Endometrium (tissue), 2 donors: ENCODE data around the gene CES3.
"Not testable (repeated sequence)": the region's sequence is repeated elsewhere in the genome, so short reads cannot be mapped to it uniquely, and the experiment has no call there.

Experiments
- FAIRE-seq: peaks from 2 replicates; lab custom pipeline; 2012; peaks lifted over from hg19 to GRCh38; lab: Jason Lieb, UNC
- donor health status: control.
- donor health status: control.

The CES3 gene

GRCh38 chr16:66945939-66946338 lies 15.1 kb upstream of the CES3 start:
- FAIRE-seq = no peak

DNA sequence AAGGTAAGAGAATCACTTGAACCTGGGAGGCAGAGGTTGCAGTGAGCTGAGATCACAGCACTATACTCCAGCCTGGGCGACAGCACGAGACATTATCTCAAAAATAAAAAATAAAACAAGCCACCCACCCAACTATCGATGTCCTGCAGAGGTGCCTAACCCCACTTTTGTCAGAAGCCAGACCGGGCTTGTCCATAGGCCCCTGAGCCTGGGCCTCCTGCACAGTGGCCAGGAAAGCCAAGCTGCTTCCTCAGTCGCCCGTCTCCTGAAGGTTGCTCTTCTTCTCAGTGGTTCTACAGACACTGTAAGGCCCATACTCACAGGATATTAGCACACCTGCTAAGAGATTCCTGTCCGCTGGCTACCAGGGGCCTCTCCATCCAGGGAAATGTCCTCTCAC lies 14.5 kb upstream of the CES3 start:
- FAIRE-seq = no peak

- FAIRE-seq = no peak
Measured at GRCh38 chr16:66946974-66947301, 14.1 kb upstream of the CES3 start.

GRCh38 chr16:66947302-66948065 lies 13.6 kb upstream of the CES3 start:
- peak; percentile 80 for FAIRE-seq

DNA sequence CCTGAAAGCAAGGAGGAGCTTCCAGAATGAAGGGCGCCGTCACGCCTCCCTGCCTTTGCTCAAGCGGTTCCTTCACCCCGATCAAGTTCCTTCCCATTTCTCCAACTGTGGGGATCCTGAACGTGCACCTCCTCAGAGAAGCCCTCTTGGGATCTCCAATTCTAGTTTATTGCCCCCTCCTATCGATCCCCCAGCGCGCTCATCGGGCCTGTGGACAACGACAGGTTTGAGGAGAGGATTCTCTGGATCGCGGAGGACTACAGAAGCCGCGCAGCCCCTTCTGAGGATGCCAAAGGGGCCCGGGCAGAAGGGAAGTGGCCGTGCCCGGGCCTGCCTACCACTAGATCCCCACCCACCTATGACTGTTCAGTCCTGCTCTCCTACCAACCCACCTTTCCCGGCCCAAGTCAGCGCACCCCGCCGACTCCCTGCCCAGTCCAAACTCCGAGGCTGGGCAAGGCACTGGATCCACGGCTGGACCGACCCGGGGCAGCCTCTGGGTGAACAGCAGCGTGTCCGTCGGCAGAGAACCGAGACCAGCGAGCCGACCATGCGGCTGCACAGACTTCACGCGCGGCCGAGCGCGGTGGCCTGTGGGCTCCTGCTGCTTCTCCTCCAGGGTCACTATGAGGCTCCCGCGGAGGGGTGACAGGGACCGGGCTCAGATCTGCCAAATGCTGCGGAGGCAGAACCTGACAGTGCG lies 12.8 kb upstream of the CES3 start:
- FAIRE-seq = no peak

DNA sequence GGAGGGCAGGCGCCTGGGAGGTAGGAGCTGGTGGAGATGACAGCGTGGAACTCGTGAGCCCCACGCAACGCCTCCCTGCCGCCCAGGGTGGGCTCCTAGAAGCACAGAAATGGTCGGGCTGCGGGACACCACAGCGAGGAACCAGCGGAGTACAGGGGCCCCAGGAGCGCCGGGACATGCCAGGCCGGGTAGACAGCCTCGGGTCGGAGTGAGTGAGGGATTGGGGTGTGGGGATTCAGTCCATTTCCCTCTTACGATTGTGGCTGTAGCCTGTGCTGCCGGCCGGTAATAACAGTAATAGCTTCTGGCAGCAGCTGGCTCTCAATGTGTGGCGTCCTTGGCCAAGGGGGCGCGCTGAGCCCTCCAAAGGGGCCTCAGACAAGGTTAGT lies 12.2 kb upstream of the CES3 start:
- FAIRE-seq = no peak

DNA sequence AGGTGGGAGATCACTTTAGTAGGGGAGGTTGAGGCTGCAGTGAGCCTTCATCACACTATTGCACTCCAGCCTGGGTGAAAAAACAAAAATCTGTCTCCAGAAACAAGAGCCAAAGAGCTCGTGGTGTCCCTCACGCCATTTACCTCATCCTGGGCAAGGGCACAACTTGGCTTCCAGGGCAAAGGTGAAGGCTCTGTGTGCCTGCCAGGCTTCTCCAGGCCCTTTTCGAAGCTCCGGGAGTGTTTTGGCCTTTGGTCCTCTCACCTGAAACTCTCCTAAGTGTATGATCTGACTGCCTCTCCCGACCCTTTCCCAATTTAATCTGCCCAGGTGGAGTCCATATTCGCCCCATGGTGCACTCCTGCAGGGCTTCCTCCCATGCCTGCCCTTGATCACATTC lies 11.6 kb upstream of the CES3 start:
- no peak for FAIRE-seq

GRCh38 chr16:66950437-66950836 lies 10.6 kb upstream of the CES3 start:
- FAIRE-seq = no peak

DNA sequence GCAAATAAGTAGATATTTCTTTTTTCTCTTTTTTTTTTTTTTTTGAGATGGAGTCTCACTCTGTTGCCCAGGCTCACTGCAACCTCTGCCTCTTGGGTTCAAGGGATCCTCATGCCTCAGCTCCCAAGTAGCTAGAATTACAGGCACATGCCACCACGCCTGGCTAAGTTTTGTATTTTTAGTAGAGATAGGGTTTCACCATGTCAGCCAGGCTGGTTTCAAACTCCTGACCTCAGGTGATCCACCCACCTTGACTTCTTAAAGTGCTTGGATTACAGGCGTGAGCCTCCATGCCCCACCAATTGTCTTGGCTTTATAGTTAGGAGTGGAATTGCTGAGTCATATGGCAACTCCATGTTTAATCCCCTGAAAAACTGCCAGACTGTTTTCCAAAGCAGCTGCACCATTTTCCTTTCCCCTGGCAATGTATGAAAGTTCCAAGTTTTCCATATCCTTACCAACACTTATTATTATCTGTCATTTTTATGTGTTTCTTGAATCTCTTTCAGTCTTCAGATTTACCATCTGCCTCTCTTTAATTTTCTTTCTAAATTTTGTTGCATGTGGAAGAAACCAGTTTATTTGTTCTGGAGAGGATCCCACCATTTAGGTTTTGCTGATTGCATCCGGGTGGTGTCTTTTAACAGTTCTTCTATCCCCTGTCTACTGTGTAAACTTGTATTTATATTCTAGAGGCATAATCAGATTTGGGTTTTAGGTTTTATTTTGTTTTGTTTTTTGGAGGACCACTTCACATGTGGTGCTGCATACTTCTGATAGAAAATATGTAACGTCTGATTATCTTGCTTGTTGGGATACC lies 9.9 kb upstream of the CES3 start:
- no peak for FAIRE-seq

DNA sequence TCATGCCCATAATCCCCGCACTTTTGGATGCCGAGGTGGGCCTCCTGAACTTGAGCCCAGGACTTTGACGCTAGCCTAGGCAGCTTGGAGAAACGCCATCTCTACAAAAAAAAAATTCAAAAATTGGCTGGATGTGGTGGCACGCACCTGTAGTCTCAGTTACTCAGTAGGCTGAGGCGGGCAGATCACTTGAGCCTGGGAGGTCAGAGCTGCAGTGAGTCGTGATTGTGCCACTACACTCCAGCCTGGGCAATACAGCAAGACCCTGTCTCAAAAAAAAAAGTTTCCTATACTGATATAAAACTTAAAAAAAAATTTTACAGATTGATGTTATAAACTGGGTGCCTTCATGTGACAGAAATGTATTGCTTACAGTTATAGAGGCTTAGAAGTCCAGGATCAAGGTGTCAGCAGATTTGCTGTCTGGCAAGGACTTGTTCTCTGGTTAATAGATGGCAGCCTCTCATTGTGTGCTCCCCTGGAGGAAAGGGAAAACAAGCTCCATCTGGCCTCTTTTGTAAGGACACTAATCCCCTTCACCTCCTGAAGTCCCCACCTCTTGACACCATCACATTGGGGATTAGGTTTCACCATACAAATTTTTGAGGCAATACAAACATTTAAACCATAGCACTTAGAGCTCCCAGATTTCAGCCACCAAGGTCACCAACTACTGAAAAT lies 8.5 kb upstream of the CES3 start:
- no peak for FAIRE-seq

GRCh38 chr16:66953462-66954096 lies 7.5 kb upstream of the CES3 start:
- no peak for FAIRE-seq

- no peak for FAIRE-seq
Measured at GRCh38 chr16:66954097-66954659, 6.9 kb upstream of the CES3 start.

DNA sequence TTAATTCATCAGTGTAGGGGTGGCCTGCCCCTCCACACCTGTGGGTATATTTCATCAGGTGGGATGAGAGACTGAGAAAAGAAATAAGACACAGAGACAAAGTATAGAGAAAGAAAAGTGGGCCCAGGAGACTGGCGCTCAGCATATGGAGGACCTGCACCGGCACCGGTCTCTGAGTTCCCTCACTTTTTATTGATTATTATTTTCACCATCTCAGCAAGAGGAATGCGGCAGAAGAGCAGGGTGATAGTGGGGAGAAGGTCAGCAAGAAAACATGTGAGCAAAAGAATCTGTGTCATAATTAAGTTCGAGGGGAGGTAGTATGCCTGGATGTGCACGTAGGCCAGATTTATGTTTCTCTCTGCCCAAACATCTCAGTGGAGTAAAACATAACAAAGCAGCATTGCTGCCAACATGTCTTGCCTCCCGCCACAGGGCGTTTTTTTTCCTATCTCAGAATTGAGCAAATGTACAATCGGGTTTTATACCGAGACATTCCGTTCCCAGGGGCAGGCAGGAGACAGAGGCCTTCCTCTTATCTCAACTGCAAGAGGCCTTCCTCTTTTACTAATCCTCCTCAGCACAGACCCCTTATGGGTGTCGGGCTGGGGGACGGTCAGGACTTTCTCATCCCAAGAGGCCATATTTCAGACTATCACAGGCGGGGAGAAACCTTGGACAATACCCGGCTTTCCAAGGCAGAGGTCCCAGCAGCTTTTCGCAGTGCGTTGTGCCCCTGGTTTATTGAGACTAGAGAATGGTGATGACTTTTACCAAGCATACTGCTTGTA lies 5.5 kb upstream of the CES3 start:
- not testable (repeated sequence) for FAIRE-seq

DNA sequence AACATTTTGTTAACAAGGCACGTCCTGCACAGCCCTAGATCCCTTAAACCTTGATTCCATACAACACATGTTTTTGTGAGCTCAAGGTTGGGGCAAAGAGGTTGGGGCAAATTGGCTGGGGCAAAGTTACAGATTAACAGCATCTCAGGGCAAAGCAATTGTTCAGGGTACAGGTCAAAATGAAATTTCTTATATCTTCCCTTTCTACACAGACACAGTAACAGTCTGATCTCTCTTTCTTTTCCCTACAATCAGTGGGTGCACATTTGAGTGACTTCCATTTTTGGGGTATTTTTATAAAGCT lies 5.0 kb upstream of the CES3 start:
- not testable (repeated sequence) for FAIRE-seq

DNA sequence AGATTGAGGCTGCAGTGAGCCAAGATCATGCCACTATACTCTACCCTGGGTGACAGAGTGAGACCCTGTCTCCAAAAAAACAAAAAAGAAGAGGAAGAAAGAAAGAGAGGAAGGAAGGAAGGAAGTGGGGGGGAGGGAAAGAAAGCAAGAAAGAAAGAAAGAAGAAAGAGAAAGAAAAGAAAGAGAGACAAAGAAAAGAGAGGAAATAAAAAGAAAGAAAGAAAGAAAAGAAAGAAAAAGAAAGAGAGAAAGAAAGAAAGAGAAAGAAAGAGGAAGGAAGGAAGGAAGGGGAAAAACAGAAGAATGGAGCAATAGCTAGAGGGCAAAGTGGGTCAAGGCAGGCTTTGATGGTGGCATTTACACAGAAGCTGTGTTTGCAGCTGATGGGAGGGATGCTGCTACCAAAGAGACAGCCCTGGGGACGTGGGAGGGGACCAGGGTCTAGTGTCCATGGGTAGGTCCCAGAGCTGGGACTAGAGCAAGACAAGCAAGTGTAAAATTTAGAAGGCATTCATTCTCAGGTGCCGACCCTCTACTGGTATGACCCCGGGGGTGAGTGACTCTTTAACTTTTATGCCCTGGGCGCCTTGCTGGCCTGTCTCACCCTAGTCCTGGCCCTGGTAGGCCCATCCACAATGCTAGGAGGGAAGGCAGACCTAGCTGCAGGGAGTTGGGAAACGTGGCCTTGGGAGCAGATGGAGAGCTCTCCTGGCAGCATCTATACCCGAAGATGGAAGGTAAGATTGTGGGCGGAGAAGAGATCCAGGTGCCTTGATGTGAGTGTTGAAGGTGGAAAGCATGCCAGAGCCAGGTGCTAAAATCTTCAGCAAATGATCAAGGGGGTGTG lies 2.0 kb upstream of the CES3 start:
- no peak for FAIRE-seq

- FAIRE-seq = no peak
Measured at GRCh38 chr16:66959704-66960161, 1.3 kb upstream of the CES3 start.

DNA sequence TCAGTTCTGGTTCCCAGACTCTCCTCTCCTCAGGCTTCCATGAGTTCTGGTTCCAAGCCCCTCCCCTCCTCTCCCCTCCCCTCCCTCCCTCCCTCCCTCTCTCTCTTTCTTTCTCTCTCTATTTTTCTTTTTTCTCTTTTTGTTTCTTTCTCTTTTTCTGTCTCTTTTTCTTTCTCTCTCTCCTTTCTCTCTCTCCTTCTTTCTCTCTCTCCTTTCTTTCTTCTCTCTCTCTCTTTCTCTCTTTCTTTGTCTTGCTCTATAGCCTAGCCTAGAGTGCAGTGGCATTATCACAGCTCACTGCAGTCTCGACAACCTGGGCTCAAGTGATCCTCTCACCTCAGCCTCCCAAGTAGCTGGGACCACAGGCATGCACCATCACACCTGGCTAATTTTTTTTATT lies 796 bp upstream of the CES3 start:
- no peak for FAIRE-seq

- no peak for FAIRE-seq
Measured at GRCh38 chr16:66961914-66962313, 848 bp downstream of the CES3 start.

DNA sequence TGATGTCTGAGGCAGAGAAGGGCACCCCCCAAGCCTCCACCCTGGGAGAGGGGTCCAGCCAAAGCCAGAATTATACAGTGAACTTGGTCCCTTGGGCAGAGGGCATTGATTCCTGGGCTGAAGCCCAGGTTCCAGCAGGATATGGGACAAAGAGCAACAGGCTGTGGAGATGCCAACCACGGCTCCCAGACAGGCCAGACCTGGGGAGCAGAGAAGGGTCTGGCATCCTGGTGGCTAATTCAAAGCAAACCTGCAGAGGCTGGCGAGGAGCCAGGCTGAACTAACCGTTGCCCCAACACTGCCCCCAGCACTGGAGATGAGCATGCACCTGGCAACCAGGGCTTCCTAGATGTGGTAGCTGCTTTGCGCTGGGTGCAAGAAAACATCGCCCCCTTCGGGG lies 3.0 kb downstream of the CES3 start:
- no peak for FAIRE-seq

DNA sequence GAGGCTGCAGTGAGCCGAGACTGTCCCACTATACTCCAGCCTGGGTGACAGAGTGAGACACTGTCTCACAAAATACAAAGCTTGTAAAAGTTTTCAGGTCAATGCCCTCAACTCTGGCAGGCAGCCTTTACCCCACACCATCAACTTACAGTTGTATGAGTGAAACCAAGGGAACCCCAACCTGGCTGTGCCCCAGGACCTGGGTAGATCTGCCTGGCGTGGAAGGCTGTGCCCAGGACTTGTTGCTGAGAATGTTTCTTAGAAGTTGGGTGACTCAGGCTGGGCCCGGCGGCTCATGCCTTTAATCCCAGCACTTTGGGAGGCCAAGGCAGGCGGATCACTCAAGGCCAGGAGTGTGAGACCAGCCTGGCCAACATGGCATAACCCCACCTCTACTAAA lies 7.8 kb downstream of the CES3 start:
- no peak for FAIRE-seq
